Liver (tissue), 3 donors: Measurements from ENCODE around the gene VAMP4.

ENCODE experiments used
- CTCF ChIP-seq: fragments of 150-350 bp; IDR thresholded peaks from 2 replicates; pipeline ENCODE4 v1.5.1; 2017; ENCODE audit warnings: improper control_type of control experiment, low read depth, low read length; ENCODE audit not compliant: missing input control
- FOXA1 ChIP-seq: IDR thresholded peaks from 2 replicates; pipeline ENCODE4 v1.6.1; 2016; ENCODE audit warnings: antibody characterized with exemption
- MAX ChIP-seq: IDR thresholded peaks from 2 replicates; pipeline ENCODE4 v1.6.1; 2016; ENCODE audit warnings: antibody characterized with exemption
- RXRA ChIP-seq, 2 donors: IDR thresholded peaks; 2 replicates each; pipeline ENCODE4 v1.6.1; 2017 to 2018; ENCODE audit warnings: antibody characterized with exemption in 2 of 2, mild to moderate bottlenecking in 1 of 2
- TAF1 ChIP-seq: conservative IDR thresholded peaks from 2 replicates; pipeline ENCODE4 v1.6.1; 2016; ENCODE audit warnings: antibody characterized with exemption, mild to moderate bottlenecking
- donor health status: healthy.
- donor health status: healthy.

- TF ChIP-seq CTCF (no peak), TAF1 (no peak), MAX (no peak), FOXA1 (no peak), RXRA (IDR thresholded peaks at IDR 0.05) (no peak)
Measured at GRCh38 chr1:171652234-171652822, 89.5 kb downstream of the VAMP4 start, which contains the start of gene MYOC.
